NCI-H146 (cell line): ENCODE results near the gene ADAM12.

Experiments
- DNase-seq: peaks from one replicate; lab custom pipeline; 2025; lab: John Stamatoyannopoulos, UW

Gene ADAM12

GRCh38 chr10:126212738-126213137 is 175.5 kb downstream of the ADAM12 start:
- no peak for DNase-seq

- DNase-seq: no peak
Observed at GRCh38 chr10:126210051-126210651, 178.1 kb downstream of the ADAM12 start.

GRCh38 chr10:126209451-126209850 is 178.8 kb downstream of the ADAM12 start:
- DNase-seq: no peak

- DNase-seq: peak; percentile 38
Observed at GRCh38 chr10:126208726-126209302, 179.5 kb downstream of the ADAM12 start.

- no peak for DNase-seq
Observed at GRCh38 chr10:126207851-126208250, 180.4 kb downstream of the ADAM12 start.

- no peak for DNase-seq
Observed at GRCh38 chr10:126207313-126207771, 180.9 kb downstream of the ADAM12 start.

- no peak for DNase-seq
Observed at GRCh38 chr10:126205486-126206205, 182.6 kb downstream of the ADAM12 start.

GRCh38 chr10:126204320-126204719 is 184.0 kb downstream of the ADAM12 start:
- peak; percentile 79 for DNase-seq

- DNase-seq: no peak
Observed at GRCh38 chr10:126203746-126204145, 184.5 kb downstream of the ADAM12 start.

GRCh38 chr10:126201603-126202002 is 186.7 kb downstream of the ADAM12 start:
- DNase-seq: no peak

GRCh38 chr10:126199221-126199998 is 188.9 kb downstream of the ADAM12 start:
- DNase-seq: no peak

- DNase-seq: no peak
Observed at GRCh38 chr10:126198681-126199080, 189.6 kb downstream of the ADAM12 start.

- DNase-seq: no peak
Observed at GRCh38 chr10:126197036-126197543, 191.2 kb downstream of the ADAM12 start.

GRCh38 chr10:126196281-126196680 is 192.0 kb downstream of the ADAM12 start:
- no peak for DNase-seq

GRCh38 chr10:126191192-126191591 is 197.1 kb downstream of the ADAM12 start:
- DNase-seq: no peak

GRCh38 chr10:126188679-126189200 is 199.5 kb downstream of the ADAM12 start:
- no peak for DNase-seq

- no peak for DNase-seq
Observed at GRCh38 chr10:126187399-126187798, 200.9 kb downstream of the ADAM12 start.

GRCh38 chr10:126186766-126187165 is 201.5 kb downstream of the ADAM12 start:
- DNase-seq: no peak

- no peak for DNase-seq
Observed at GRCh38 chr10:126185676-126186447, 202.4 kb downstream of the ADAM12 start.

- DNase-seq: no peak
Observed at GRCh38 chr10:126181626-126182025, 206.7 kb downstream of the ADAM12 start.

GRCh38 chr10:126179637-126180036 is 208.6 kb downstream of the ADAM12 start:
- no peak for DNase-seq
